Neural progenitor cell (in vitro differentiated cells): ENCODE data around the gene EPB41.

Experiments used
- EZH2 ChIP-seq: fragments of 200-600 bp; sonication (generic); IDR thresholded peaks from 2 replicates; pipeline ENCODE4 v1.6.1; 2017; ENCODE audit warnings: antibody characterized with exemption, mild to moderate bottlenecking, moderate library complexity
- EZH2phosphoT487 ChIP-seq: fragments of 200-600 bp; sonication (generic); IDR thresholded peaks from 2 replicates; pipeline ENCODE4 v1.6.1; 2017; ENCODE audit warnings: antibody characterized with exemption
- TF ChIP-seq, protein P1 (sequence below): fragments of 200-600 bp; sonication (generic); IDR thresholded peaks from 2 replicates; pipeline ENCODE4 v1.5.1; 2017; ENCODE audit warnings: antibody characterized with exemption, mild to moderate bottlenecking

DNA sequence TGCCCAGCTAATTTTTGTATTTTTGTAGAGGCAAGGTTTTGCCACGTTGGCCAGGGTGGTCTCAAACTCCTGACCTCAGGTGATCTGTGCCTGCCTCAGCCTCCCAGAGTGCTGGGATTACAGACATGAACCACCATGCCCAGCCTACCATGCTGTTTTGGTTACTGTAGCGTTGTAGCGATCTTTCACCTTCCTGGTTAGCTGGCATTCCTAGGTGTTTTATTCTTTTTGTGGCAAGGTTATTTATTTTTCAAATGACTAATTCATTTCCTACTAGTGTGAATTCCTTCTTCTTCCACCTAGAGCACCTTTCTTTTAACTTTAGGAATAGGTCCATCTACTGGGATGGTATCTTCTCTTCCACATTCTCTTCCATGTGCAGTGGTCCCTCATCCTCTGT, 180.1 kb downstream of the EPB41 start:
- TF ChIP-seq, protein P1, sequence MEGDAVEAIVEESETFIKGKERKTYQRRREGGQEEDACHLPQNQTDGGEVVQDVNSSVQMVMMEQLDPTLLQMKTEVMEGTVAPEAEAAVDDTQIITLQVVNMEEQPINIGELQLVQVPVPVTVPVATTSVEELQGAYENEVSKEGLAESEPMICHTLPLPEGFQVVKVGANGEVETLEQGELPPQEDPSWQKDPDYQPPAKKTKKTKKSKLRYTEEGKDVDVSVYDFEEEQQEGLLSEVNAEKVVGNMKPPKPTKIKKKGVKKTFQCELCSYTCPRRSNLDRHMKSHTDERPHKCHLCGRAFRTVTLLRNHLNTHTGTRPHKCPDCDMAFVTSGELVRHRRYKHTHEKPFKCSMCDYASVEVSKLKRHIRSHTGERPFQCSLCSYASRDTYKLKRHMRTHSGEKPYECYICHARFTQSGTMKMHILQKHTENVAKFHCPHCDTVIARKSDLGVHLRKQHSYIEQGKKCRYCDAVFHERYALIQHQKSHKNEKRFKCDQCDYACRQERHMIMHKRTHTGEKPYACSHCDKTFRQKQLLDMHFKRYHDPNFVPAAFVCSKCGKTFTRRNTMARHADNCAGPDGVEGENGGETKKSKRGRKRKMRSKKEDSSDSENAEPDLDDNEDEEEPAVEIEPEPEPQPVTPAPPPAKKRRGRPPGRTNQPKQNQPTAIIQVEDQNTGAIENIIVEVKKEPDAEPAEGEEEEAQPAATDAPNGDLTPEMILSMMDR, result no peak
- TF ChIP-seq EZH2 (no peak), EZH2phosphoT487 (no peak)
